Muscle of back (tissue), 13 donors: ENCODE measurements around the gene TBC1D8B. TPM values are rescaled to one million over a fixed set of nuclear protein-coding genes. Genes with fewer than 3 reads are reported as not detected.
"Not testable (repeated sequence)": the region's sequence is repeated elsewhere in the genome, so short reads cannot be mapped to it uniquely, and the experiment has no call there.

Experiments
- DNase-seq, 3 donors: peaks; one replicate each; pipeline versions ENCODE4 v3.0.0 to v3.0.0-alpha.2; 2013
- long read RNA-seq, 9 donors: transcript quantifications; one replicate each; lab custom pipeline, GENCODE V29; 2026
- polyA plus RNA-seq, 10 donors: library from polyadenylated mRNA; unstranded; fragments of 120-200 nt; gene quantifications; one replicate each; pipeline ENCODE4 v1.2.1, GENCODE V29; 2013; ENCODE audit not compliant: insufficient read length in 10 of 10

TBC1D8B gene
- 1 to 10 TPM; 5.0 to 8.1 (median 6.5) TPM for polyA plus RNA-seq
- long read RNA-seq, donor 1, full-length matches to known transcripts: 1 of 1 reads
- long read RNA-seq, donor 1, partial matches to known transcripts: 0 of 1 reads
- long read RNA-seq, donor 1, other reads (novel, unspliced or antisense): 0 of 1 reads
- long read RNA-seq, donor 2: 0 reads
- long read RNA-seq, donor 3: 0 reads
- long read RNA-seq, donor 4, full-length matches to known transcripts: 1 of 1 reads
- long read RNA-seq, donor 4, partial matches to known transcripts: 0 of 1 reads
- long read RNA-seq, donor 4, other reads (novel, unspliced or antisense): 0 of 1 reads
- long read RNA-seq, donor 5: 0 reads
- long read RNA-seq, donor 6: 0 reads
- long read RNA-seq, donor 7: 0 reads
- long read RNA-seq, donor 8, full-length matches to known transcripts: 2 of 2 reads
- long read RNA-seq, donor 8, partial matches to known transcripts: 0 of 2 reads
- long read RNA-seq, donor 8, other reads (novel, unspliced or antisense): 0 of 2 reads
- long read RNA-seq, donor 9: 0 reads

- DNase-seq: peak; percentile 89 to 95 (median 93)
Observed at GRCh38 chrX:106802388-106803275, at the start of gene TBC1D8B. Gene TBC1D8B, plus strand, starts transcription at chrX:106802673. Its CDS starts 181 bp downstream, at chrX:106802854.

GRCh38 chrX:106769288-106769687, 33.2 kb upstream of the TBC1D8B start:
- DNase-seq: not testable (repeated sequence)

- DNase-seq: no peak
Observed at GRCh38 chrX:106774981-106775380, 27.5 kb upstream of the TBC1D8B start.

- no peak for DNase-seq
Observed at GRCh38 chrX:106780264-106780663, 22.2 kb upstream of the TBC1D8B start.

- DNase-seq: no peak
Observed at GRCh38 chrX:106780664-106781377, 21.7 kb upstream of the TBC1D8B start.

GRCh38 chrX:106783716-106784115, 18.8 kb upstream of the TBC1D8B start:
- no peak for DNase-seq

- DNase-seq: peak in 1 of 3 donors; percentile 7
Observed at GRCh38 chrX:106791495-106791894, 11.0 kb upstream of the TBC1D8B start.

GRCh38 chrX:106802063-106802387, 448 bp upstream of the TBC1D8B start:
- DNase-seq: no peak

GRCh38 chrX:106811131-106811910, 8.8 kb downstream of the TBC1D8B start:
- DNase-seq: no peak

GRCh38 chrX:106812930-106813329, 10.5 kb downstream of the TBC1D8B start:
- not testable (repeated sequence) for DNase-seq

GRCh38 chrX:106814093-106814492, 11.6 kb downstream of the TBC1D8B start:
- DNase-seq: not testable (repeated sequence)

GRCh38 chrX:106862972-106863688, 60.7 kb downstream of the TBC1D8B start:
- no peak for DNase-seq

GRCh38 chrX:106863697-106864096, 61.2 kb downstream of the TBC1D8B start:
- no peak for DNase-seq

- DNase-seq: not testable (repeated sequence)
Observed at GRCh38 chrX:106872796-106873195, 70.3 kb downstream of the TBC1D8B start.

- DNase-seq: no peak
Observed at GRCh38 chrX:106874075-106874474, 71.6 kb downstream of the TBC1D8B start.

- no peak for DNase-seq
Observed at GRCh38 chrX:106875151-106875550, 72.7 kb downstream of the TBC1D8B start.

- no peak for DNase-seq
Observed at GRCh38 chrX:106889468-106889867, 87.0 kb downstream of the TBC1D8B start.

GRCh38 chrX:106891762-106892460, 89.4 kb downstream of the TBC1D8B start:
- DNase-seq: no peak

- peak; percentile 38 to 70 (median 55) for DNase-seq
Observed at GRCh38 chrX:106894392-106894909, 92.0 kb downstream of the TBC1D8B start.
